OCI-LY7 (cell line): ENCODE measurements around the gene GPR153. TPM values are rescaled to one million over a fixed set of nuclear protein-coding genes. Genes with fewer than 3 reads are reported as not detected.

Experiments used
- BruUV-seq: library from RNA; stranded (reverse); fragments of 400-500 nt; replicated peaks from 2 replicates; lab custom pipeline; 2021; lab: Mats Ljungman, UMichigan
- CTCF ChIA-PET: fragments of 300-600 bp; sonication (Branson Sonifier 250); formaldehyde crosslinking; loops from one replicate; lab custom pipeline; 2022; ENCODE audit warnings: antibody characterized with exemption; ENCODE audit not compliant: unreplicated experiment; lab: Charles Lee
- POLR2A ChIA-PET: fragments of 300-600 bp; sonication (Branson Sonifier 250); formaldehyde crosslinking; loops from one replicate; lab custom pipeline; 2022; ENCODE audit warnings: antibody characterized with exemption; lab: Charles Lee
- DNase-seq: peaks from one replicate; pipeline ENCODE4 v3.0.0-alpha.2; 2015; ENCODE audit warnings: low spot score
- H2AFZ ChIP-seq: fragments of 200-600 bp; sonication (generic), shearing (Covaris generic); 2 replicates; pipeline ENCODE4 v1.6.1; 2014; ENCODE audit warnings: mild to moderate bottlenecking, antibody characterized with exemption, low read length, moderate library complexity
- H3K27ac ChIP-seq: fragments of 200-600 bp; sonication (generic); 2 replicates; pipeline ENCODE4 v1.5.1; 2014; ENCODE audit warnings: mixed run types, low read depth, mild to moderate bottlenecking, moderate library complexity, low read length, inconsistent platforms; ENCODE audit not compliant: poor library complexity, severe bottlenecking
- H3K36me3 ChIP-seq: fragments of 200-600 bp; sonication (generic); 2 replicates; pipeline ENCODE4 v1.6.1; 2014; ENCODE audit warnings: mild to moderate bottlenecking, antibody characterized with exemption, low read length, moderate library complexity, mixed read lengths; ENCODE audit not compliant: insufficient read depth
- H3K4me1 ChIP-seq: fragments of 200-600 bp; sonication (generic); 2 replicates; pipeline ENCODE4 v1.5.1; 2014; ENCODE audit warnings: mild to moderate bottlenecking, low read length; ENCODE audit not compliant: insufficient read depth, poor library complexity, severe bottlenecking
- H3K4me2 ChIP-seq: fragments of 200-600 bp; sonication (generic); 2 replicates; pipeline ENCODE4 v1.6.1; 2014; ENCODE audit warnings: mild to moderate bottlenecking, low read length
- H3K4me3 ChIP-seq: fragments of 200-600 bp; sonication (generic); 2 replicates; pipeline ENCODE4 v1.5.1; 2014; ENCODE audit warnings: mild to moderate bottlenecking, low read depth, low read length; ENCODE audit not compliant: poor library complexity, severe bottlenecking
- H3K79me2 ChIP-seq: fragments of 200-600 bp; sonication (generic); 2 replicates; pipeline ENCODE4 v1.6.1; 2016; ENCODE audit warnings: low read depth, mild to moderate bottlenecking, low read length, moderate library complexity, mixed read lengths; ENCODE audit not compliant: insufficient read depth
- H3K9me2 ChIP-seq: fragments of 200-600 bp; sonication (generic); 2 replicates; pipeline ENCODE4 v1.6.1; 2016; ENCODE audit warnings: mild to moderate bottlenecking, low read length, mixed read lengths; ENCODE audit not compliant: insufficient read depth
- H3K9me3 ChIP-seq: fragments of 200-600 bp; sonication (generic); 2 replicates; pipeline ENCODE4 v1.6.1; 2014; ENCODE audit warnings: mild to moderate bottlenecking, mixed run types, low read length, mixed read lengths
- H4K20me1 ChIP-seq: fragments of 200-600 bp; sonication (generic); 2 replicates; pipeline ENCODE4 v1.6.1; 2014; ENCODE audit warnings: mild to moderate bottlenecking, antibody characterized with exemption, low read length, moderate library complexity, mixed read lengths; ENCODE audit not compliant: insufficient read depth
- EZH2phosphoT487 ChIP-seq: fragments of 200-600 bp; sonication (generic); IDR thresholded peaks from 2 replicates; pipeline ENCODE4 v1.6.1; 2018; ENCODE audit warnings: low read depth, borderline replicate concordance, mild to moderate bottlenecking, mixed run types, antibody characterized with exemption, low read length, moderate library complexity, mixed read lengths
- intact Hi-C: fragments of 100-400 bp; cut with micrococcal nuclease; formaldehyde crosslinking; loops from one replicate; pipeline ENCODE4 v1.10.0; 2022; ENCODE audit not compliant: unreplicated experiment
- total RNA-seq, 2 experiments: library from RNA; depleted of rRNA in 1 of 2; stranded (reverse); fragments of >200 nt in 1 of 2; shearing (Covaris generic) in 1 of 2; gene quantifications; 2 replicates each; pipeline ENCODE4 v1.2.3, GENCODE V29; 2014 to 2022
- TF ChIP-seq, protein P1 (sequence below): fragments of 200-600 bp; sonication (generic); conservative IDR thresholded peaks from 2 replicates; pipeline ENCODE4 v1.5.1; 2014; ENCODE audit warnings: mild to moderate bottlenecking, antibody characterized with exemption, low read length, moderate library complexity, mixed read lengths

Gene GPR153
- total RNA-seq, 2 experiments from 2014 or later, result not detected

DNA sequence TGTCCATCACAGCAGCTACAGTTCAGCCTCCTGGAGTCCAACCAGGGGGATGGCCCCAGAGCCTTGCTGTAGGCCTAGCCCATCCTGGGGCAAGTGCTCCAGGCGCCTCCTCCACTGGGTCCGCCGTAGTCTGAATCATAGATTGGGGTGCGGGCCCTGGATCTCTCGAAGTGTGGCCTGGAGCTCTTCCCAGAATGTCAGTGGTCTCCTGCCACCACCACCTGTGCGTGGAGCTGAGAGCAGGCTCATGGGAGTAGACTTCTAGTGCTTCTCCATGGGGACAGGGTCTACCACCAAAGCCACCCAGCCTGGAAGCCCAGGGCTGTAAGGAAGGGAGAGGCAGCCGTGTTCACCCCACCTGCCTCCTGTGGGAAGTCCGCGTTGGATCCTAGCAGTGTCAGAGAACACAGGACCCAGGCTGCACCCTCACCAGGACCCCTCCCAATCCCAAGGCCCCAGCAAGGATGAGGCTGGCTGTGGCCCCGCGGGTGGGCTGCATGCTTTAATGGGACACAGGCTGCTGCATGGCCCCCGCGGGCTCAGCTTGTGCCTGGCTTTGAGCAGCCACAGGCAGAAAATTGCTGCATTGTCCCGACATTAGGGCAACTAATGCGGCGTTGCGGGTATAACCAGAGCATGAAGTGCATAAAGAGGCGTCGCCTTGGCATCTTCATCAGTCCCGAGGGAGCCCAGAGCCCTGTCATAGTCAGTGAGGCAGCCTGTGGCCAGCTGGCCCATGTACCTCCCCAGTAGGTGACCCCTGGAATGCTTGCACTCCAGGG lies 17.7 kb downstream of the GPR153 start:
- no peak for DNase-seq
- intact Hi-C loops, result loop anchor here (10.0 kb wide), 2 partner anchors 138 to 192 kb away; no protein-coding TSS in a partner anchor
- H3K9me2 ChIP-seq, result no peaks in the 10 kb centered on the region
- H3K9me3 ChIP-seq, result no peaks in the 10 kb centered on the region
- no TSS peak for BruUV-seq
- no peaks in the 10 kb centered on the region for H4K20me1 ChIP-seq
- TF ChIP-seq, protein P1, sequence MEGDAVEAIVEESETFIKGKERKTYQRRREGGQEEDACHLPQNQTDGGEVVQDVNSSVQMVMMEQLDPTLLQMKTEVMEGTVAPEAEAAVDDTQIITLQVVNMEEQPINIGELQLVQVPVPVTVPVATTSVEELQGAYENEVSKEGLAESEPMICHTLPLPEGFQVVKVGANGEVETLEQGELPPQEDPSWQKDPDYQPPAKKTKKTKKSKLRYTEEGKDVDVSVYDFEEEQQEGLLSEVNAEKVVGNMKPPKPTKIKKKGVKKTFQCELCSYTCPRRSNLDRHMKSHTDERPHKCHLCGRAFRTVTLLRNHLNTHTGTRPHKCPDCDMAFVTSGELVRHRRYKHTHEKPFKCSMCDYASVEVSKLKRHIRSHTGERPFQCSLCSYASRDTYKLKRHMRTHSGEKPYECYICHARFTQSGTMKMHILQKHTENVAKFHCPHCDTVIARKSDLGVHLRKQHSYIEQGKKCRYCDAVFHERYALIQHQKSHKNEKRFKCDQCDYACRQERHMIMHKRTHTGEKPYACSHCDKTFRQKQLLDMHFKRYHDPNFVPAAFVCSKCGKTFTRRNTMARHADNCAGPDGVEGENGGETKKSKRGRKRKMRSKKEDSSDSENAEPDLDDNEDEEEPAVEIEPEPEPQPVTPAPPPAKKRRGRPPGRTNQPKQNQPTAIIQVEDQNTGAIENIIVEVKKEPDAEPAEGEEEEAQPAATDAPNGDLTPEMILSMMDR, result no peak
- no peak for TF ChIP-seq EZH2phosphoT487
- no peak overlapping the region for H3K27ac ChIP-seq
- H3K4me1 ChIP-seq, result no peaks in the 10 kb centered on the region
- ChIA-PET CTCF (no interaction called here), POLR2A (no interaction called here)
- no peak overlapping the region for H3K4me3 ChIP-seq
- H3K79me2 ChIP-seq, result no peaks in the 10 kb centered on the region
- no peak overlapping the region for H2AFZ ChIP-seq
- H3K36me3 ChIP-seq, result no peaks in the 10 kb centered on the region
- no peak overlapping the region for H3K4me2 ChIP-seq

DNA sequence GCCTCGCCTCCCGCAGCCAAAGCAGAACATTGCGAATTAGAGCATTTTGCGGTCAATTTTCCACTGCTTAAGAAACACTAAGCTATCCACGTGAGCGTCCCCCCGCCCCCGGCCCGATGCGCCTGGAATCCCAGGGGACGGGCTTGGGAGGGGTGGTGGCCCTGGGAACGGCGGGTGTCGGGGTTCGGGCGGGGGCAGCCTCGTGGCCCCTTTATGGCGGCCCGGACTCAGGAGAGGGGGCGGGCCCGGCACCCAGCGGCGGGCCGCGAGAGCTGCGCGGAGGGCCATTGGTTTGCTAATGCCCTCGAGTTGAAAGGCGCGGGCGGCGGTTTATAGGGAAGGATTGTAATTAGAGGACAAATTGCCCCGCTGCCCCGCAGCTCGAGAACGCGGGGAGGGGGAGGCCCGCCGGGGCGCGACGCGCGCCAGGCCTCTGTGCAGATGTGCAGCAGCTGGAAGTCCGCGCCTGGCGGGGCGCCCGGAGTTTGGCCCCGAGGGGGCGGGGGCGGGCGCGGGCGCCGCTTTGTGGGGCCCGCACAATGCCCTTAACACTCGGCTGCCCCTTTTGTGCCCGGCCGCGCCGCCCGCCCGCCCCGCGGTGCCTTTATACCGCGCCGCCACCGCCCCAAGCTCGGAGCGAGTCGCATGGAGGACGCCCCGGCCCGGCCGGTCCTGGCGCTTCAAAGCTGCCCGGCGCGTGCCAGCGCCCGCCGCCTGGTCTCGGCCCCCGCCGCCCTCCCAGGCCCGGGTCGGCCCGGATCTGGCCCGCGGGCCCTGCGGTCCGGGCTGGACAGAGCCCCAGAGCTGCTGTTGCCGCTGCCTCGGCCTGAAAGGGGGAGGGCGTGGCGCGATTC lies 18.8 kb downstream of the GPR153 start:
- DNase-seq, result no peak
- ChIA-PET POLR2A (no interaction called here), CTCF (interaction anchor here (0.7 kb wide), 1 partner anchor 196 kb away, joined by 4 read pairs; no protein-coding TSS in a partner anchor)
- TF ChIP-seq, protein P1, result no peak
- peak; percentile 79; the same call in 1 of the 2 replicates for TF ChIP-seq EZH2phosphoT487
- Histone ChIP-seq H3K27ac (no peak overlapping the region), H3K36me3 (no peaks in the 10 kb centered on the region), H3K79me2 (no peaks in the 10 kb centered on the region), H4K20me1 (no peaks in the 10 kb centered on the region), H3K4me1 (no peaks in the 10 kb centered on the region), H3K4me2 (no peak overlapping the region), H2AFZ (no peak overlapping the region), H3K9me2 (no peaks in the 10 kb centered on the region), H3K9me3 (no peaks in the 10 kb centered on the region), H3K4me3 (no peak overlapping the region)
- intact Hi-C loops, result loop anchor here (10.0 kb wide), 2 partner anchors 137 to 193 kb away; no protein-coding TSS in a partner anchor
- no TSS peak for BruUV-seq
